ENCODE measurements around the gene VSIG10. TPM values are rescaled to one million over a fixed set of nuclear protein-coding genes. Genes with fewer than 3 reads are reported as not detected.
A peak's percentile ranks its signal among the peaks of the same experiment; 100 is the strongest.

Gene VSIG10
- total RNA-seq, 1 experiment from 2014 or later = 56.2 TPM

GRCh38 chr12:118058227-118058626 is 45.6 kb downstream of the VSIG10 start:
- Histone ChIP-seq H3K27ac (ENCODE audit: low read length) (peak overlapping the region; percentile 98), H3K27me3 (ENCODE audit: control insufficient read depth, insufficient read depth, low read length) (no peaks in the 10 kb centered on the region), H3K4me3 (ENCODE audit: low read depth in 2 of 2, low read length in 2 of 2) (no peak overlapping the region), H3K36me3 (ENCODE audit: control insufficient read depth, insufficient read depth, low read length) (no peaks in the 10 kb centered on the region; the same call in 1 of the 2 replicates), H3K9me3 (ENCODE audit: control insufficient read depth, insufficient read depth, low read depth, low read length) (no peaks in the 10 kb centered on the region), H3K4me1 (ENCODE audit: control insufficient read depth, insufficient read depth, low read length) (peaks cover 71% of the 10 kb centered on the region)
- intact Hi-C loops (cut with micrococcal nuclease; ENCODE audit: unreplicated experiment) (no loop called here), in situ Hi-C loops (cut with HindIII; ENCODE audit: low pct_unique_long_range_greater_than_20kb, low sequenced_read_pairs) (no loop called here)
- no peak for TF ChIP-seq CTCF (IDR thresholded peaks at IDR 0.05)
- no peak for TF ChIP-seq TCF7L2 (IDR thresholded peaks at IDR 0.05; ENCODE audit: low read depth, low read length)
- no peak for TF ChIP-seq POLR2AphosphoS5 (IDR thresholded peaks at IDR 0.05; ENCODE audit: low read depth, low read length)
- TF ChIP-seq SIN3A (IDR thresholded peaks at IDR 0.05; ENCODE audit: borderline replicate concordance, insufficient read depth, low read depth, low read length) = no peak
- TF ChIP-seq REST (IDR thresholded peaks at IDR 0.05; ENCODE audit: insufficient read depth in 1 of 2, low read depth in 2 of 2, low read length in 1 of 2) = no peak
- no TSS peak for BruUV-seq (replicated peaks)
- POLR2A ChIA-PET = interaction anchor here (0.5 kb wide), 1 partner anchor 9 kb away, joined by 4 read pairs; no protein-coding TSS in a partner anchor
- DNase-seq (ENCODE audit: low read depth, low spot score) (no peak), ATAC-seq (no peak)
- CTCF ChIA-PET = interaction anchor here (0.7 kb wide), 1 partner anchor 318 kb away, joined by 5 read pairs; no protein-coding TSS in a partner anchor

GRCh38 chr12:118055865-118056773 is 47.7 kb downstream of the VSIG10 start:
- intact Hi-C loops (cut with micrococcal nuclease; ENCODE audit: unreplicated experiment) = no loop called here
- H3K36me3 ChIP-seq (ENCODE audit: control insufficient read depth, insufficient read depth, low read length) = no peaks in the 10 kb centered on the region; the same call in 1 of the 2 replicates
- BruUV-seq (replicated peaks) = no TSS peak

More at GRCh38 chr12:118055865-118056773, 47.7 kb downstream of the VSIG10 start:
- DNase-seq (ENCODE audit: low read depth, low spot score) = no peak
- no peaks in the 10 kb centered on the region for H3K27me3 ChIP-seq (ENCODE audit: control insufficient read depth, insufficient read depth, low read length)
- peaks cover 80% of the 10 kb centered on the region for H3K4me1 ChIP-seq (ENCODE audit: control insufficient read depth, insufficient read depth, low read length)
- peak; percentile 11; the same call in 1 of the 2 replicates for ATAC-seq
- in situ Hi-C loops (cut with HindIII; ENCODE audit: low pct_unique_long_range_greater_than_20kb, low sequenced_read_pairs) = no loop called here
- ChIA-PET CTCF (interaction anchor here (0.6 to 0.7 kb wide), 3 partner anchors 79 to 1489 kb away, joined by 3 to 5 read pairs (median 4); no protein-coding TSS in a partner anchor), POLR2A (interaction anchor here (0.8 kb wide), 1 partner anchor 21 kb away, joined by 4 read pairs; no protein-coding TSS in a partner anchor)
- no peak for TF ChIP-seq TCF7L2 (IDR thresholded peaks at IDR 0.05; ENCODE audit: low read depth, low read length)
- no peak for TF ChIP-seq CTCF (IDR thresholded peaks at IDR 0.05)
- no peak; the same call in 1 of the 2 replicates for TF ChIP-seq POLR2AphosphoS5 (IDR thresholded peaks at IDR 0.05; ENCODE audit: low read depth, low read length)
- no peak for TF ChIP-seq REST (IDR thresholded peaks at IDR 0.05; ENCODE audit: insufficient read depth in 1 of 2, low read depth in 2 of 2, low read length in 1 of 2)
- no peak for TF ChIP-seq SIN3A (IDR thresholded peaks at IDR 0.05; ENCODE audit: borderline replicate concordance, insufficient read depth, low read depth, low read length)
- H3K27ac ChIP-seq (ENCODE audit: low read length) = peak overlapping the region; percentile 98
- H3K9me3 ChIP-seq (ENCODE audit: control insufficient read depth, insufficient read depth, low read depth, low read length) = no peaks in the 10 kb centered on the region
- no peak overlapping the region; a peak in 1 of 4 replicates for H3K4me3 ChIP-seq (ENCODE audit: low read depth in 2 of 2, low read length in 2 of 2)

All from Panc1 (cell line).